GM20000 (cell line): Measurements from ENCODE around the gene CRLF1.
"Not testable (repeated sequence)": the region's sequence is repeated elsewhere in the genome, so short reads cannot be mapped to it uniquely, and the experiment has no call there.

Experiments
- DNase-seq: peaks from one replicate; pipeline ENCODE4 v3.0.0; 2012; ENCODE audit warnings: low spot score
- CTCF ChIP-seq: IDR thresholded peaks from 2 replicates; pipeline ENCODE4 v1.5.1; 2012; ENCODE audit warnings: mild to moderate bottlenecking, control low read depth; ENCODE audit errors: extremely low read depth, missing control alignments

CRLF1 gene

GRCh38 chr19:18601875-18602274 lies 4.7 kb downstream of the CRLF1 start:
- peak; percentile 18 for DNase-seq
- no peak for TF ChIP-seq CTCF

- not testable (repeated sequence) for DNase-seq
Observed at GRCh38 chr19:18600692-18601397, 5.8 kb downstream of the CRLF1 start.

- no peak for TF ChIP-seq CTCF
- DNase-seq, result peak; percentile 8
Observed at GRCh38 chr19:18599485-18599884, 7.1 kb downstream of the CRLF1 start.

GRCh38 chr19:18597809-18598660 lies 8.6 kb downstream of the CRLF1 start:
- TF ChIP-seq CTCF, result no peak
- peak; percentile 17 for DNase-seq

- DNase-seq, result peak; percentile 65
- TF ChIP-seq CTCF, result no peak
Observed at GRCh38 chr19:18596752-18597157, 9.8 kb downstream of the CRLF1 start.

- no peak for DNase-seq
- no peak for TF ChIP-seq CTCF
Observed at GRCh38 chr19:18595475-18595874, 11.1 kb downstream of the CRLF1 start.

- DNase-seq, result peak; percentile 64
Observed at GRCh38 chr19:18594824-18595373, 11.7 kb downstream of the CRLF1 start.

More at GRCh38 chr19:18594824-18595373, 11.7 kb downstream of the CRLF1 start:
- no peak for TF ChIP-seq CTCF
